ENCODE results near the gene FNDC3A.

- no peak for TF ChIP-seq EP300 (IDR thresholded peaks at IDR 0.05; ENCODE audit: borderline replicate concordance)
- no peak for TF ChIP-seq REST (IDR thresholded peaks at IDR 0.05; ENCODE audit: low read depth)
- no peak for TF ChIP-seq YY1 (IDR thresholded peaks at IDR 0.05; ENCODE audit: low read depth)
- TF ChIP-seq NFIC (IDR thresholded peaks at IDR 0.05), result no peak
- TF ChIP-seq MAX (IDR thresholded peaks at IDR 0.05), result no peak
- no peak for TF ChIP-seq FOXM1 (IDR thresholded peaks at IDR 0.05; ENCODE audit: borderline replicate concordance, low read depth)
Observed at GRCh38 chr13:48977286-48977625, 1.5 kb downstream of the FNDC3A start.
